GM12878 (cell line): Measurements from ENCODE around the gene OTOG. TPM values are rescaled to one million over a fixed set of nuclear protein-coding genes. Genes with fewer than 3 reads are reported as not detected.

Experiments
- ATAC-seq: fragments of 200-7000 bp; cut with Tn5 transposase; 3 replicates; pipeline ENCODE4 v1.9.1; 2020; ENCODE audit warnings: mild to moderate bottlenecking, moderate library complexity
- BruUV-seq: library from RNA; stranded (reverse); fragments of 400-500 nt; replicated peaks from 2 replicates; lab custom pipeline; 2021; lab: Mats Ljungman, UMichigan
- CTCF ChIA-PET: fragments of 300-600 bp; sonication (Branson Sonifier 250); formaldehyde crosslinking; extraction: SDS; loops from one replicate; lab custom pipeline; 2021; ENCODE audit warnings: inconsistent platforms; lab: Yijun Ruan, JAX
- POLR2A ChIA-PET: fragments of 350-600 bp; formaldehyde crosslinking; extraction: SDS; loops from one replicate; lab custom pipeline; 2021; ENCODE audit warnings: inconsistent platforms; lab: Charles Lee
- RAD21 ChIA-PET: fragments of 300-600 bp; sonication (Branson Sonifier 250); formaldehyde crosslinking; loops from one replicate; lab custom pipeline; 2023; ENCODE audit warnings: antibody characterized with exemption; ENCODE audit not compliant: unreplicated experiment; lab: Charles Lee
- SMC1A ChIA-PET: fragments of 300-600 bp; sonication (Branson Sonifier 250); formaldehyde crosslinking; loops from one replicate; lab custom pipeline; 2023; ENCODE audit not compliant: unreplicated experiment, uncharacterized antibody; lab: Charles Lee
- DNase-seq: peaks from one replicate; pipeline ENCODE4 v3.0.0-alpha.2; 2011; ENCODE audit warnings: low read depth, low spot score
- FAIRE-seq: peaks from 3 replicates; lab custom pipeline; 2011; peaks lifted over from hg19 to GRCh38; lab: Jason Lieb, UNC
- H2AFZ ChIP-seq: 2 replicates; pipeline ENCODE4 v1.6.0; 2011; ENCODE audit warnings: low read depth, low read length, control low read depth; ENCODE audit not compliant: control insufficient read depth
- H3K27ac ChIP-seq: 2 replicates; pipeline ENCODE4 v1.5.1; 2011; ENCODE audit warnings: control low read depth; ENCODE audit not compliant: control insufficient read depth, insufficient read depth
- H3K27me3 ChIP-seq, 2 experiments: replicated peaks in 1 of 2; 2 replicates each; pipeline versions ENCODE4 v1.6.0 to v1.6.1; 2011; ENCODE audit warnings: low read length in 1 of 2; ENCODE audit not compliant: control insufficient read depth in 2 of 2, insufficient read depth in 2 of 2
- H3K36me3 ChIP-seq, 2 experiments: 2 replicates each; pipeline ENCODE4 v1.5.1; 2011; ENCODE audit warnings: low read length in 1 of 2; ENCODE audit not compliant: control insufficient read depth in 2 of 2, insufficient read depth in 2 of 2
- H3K4me1 ChIP-seq: 2 replicates; pipeline ENCODE4 v1.6.1; 2011; ENCODE audit warnings: mild to moderate bottlenecking, low read length, moderate library complexity, mixed read lengths; ENCODE audit not compliant: control insufficient read depth, insufficient read depth
- H3K4me2 ChIP-seq: 2 replicates; pipeline ENCODE4 v1.6.0; 2011; ENCODE audit warnings: control low read depth; ENCODE audit not compliant: control insufficient read depth, insufficient read depth
- H3K4me3 ChIP-seq: fragments of 200-600 bp; sonication (generic); 2 replicates; pipeline ENCODE4 v1.5.1; 2016
- H3K79me2 ChIP-seq: 2 replicates; pipeline ENCODE4 v1.6.0; 2011; ENCODE audit warnings: low read length; ENCODE audit not compliant: control insufficient read depth, insufficient read depth
- H3K9ac ChIP-seq: 2 replicates; pipeline ENCODE4 v1.8.0; 2011; ENCODE audit warnings: low read length, control low read depth, mixed read lengths; ENCODE audit not compliant: control insufficient read depth, insufficient read depth
- H3K9me3 ChIP-seq: replicated peaks from 3 replicates; pipeline ENCODE4 v1.5.1; 2011; ENCODE audit warnings: mild to moderate bottlenecking, low read length; ENCODE audit not compliant: control insufficient read depth, insufficient read depth
- H4K20me1 ChIP-seq: 2 replicates; pipeline ENCODE4 v1.6.0; 2011; ENCODE audit not compliant: control insufficient read depth, insufficient read depth
- CEBPZ ChIP-seq: fragments of 150-350 bp; IDR thresholded peaks from 2 replicates; pipeline ENCODE4 v1.6.1; 2016; ENCODE audit warnings: low read depth, low read length
- PKNOX1 ChIP-seq: fragments of 450-650 bp; IDR thresholded peaks from 2 replicates; pipeline ENCODE4 v1.6.1; 2016; ENCODE audit warnings: mild to moderate bottlenecking
- POLR2AphosphoS5 ChIP-seq: IDR thresholded peaks from 2 replicates; pipeline ENCODE4 v1.6.1; 2011; ENCODE audit warnings: mild to moderate bottlenecking, low read length, inconsistent platforms
- TAF1 ChIP-seq: IDR thresholded peaks from 2 replicates; pipeline ENCODE4 v1.6.1; 2011; ENCODE audit warnings: mild to moderate bottlenecking, low read depth, low read length, borderline replicate concordance
- TCF3 ChIP-seq: IDR thresholded peaks from 2 replicates; pipeline ENCODE4 v1.6.1; 2012; ENCODE audit warnings: low read depth, mild to moderate bottlenecking, low read length, borderline replicate concordance; ENCODE audit not compliant: insufficient read depth
- WGBS: methylation state at CpG from one replicate; pipeline ENCODE4 v1.1.6; 2016; ENCODE audit warnings: low lambda C conversion rate; ENCODE audit not compliant: insufficient replicate concordance, insufficient coverage; ENCODE audit errors: missing lambda C conversion rate; 5-methylcytosine and 5-hydroxymethylcytosine counted together
- in situ Hi-C: fragments of 300-500 bp; cut with MboI; formaldehyde crosslinking; loops from 9 replicates; pipeline ENCODE4 v1.14.3; 2018; ENCODE audit warnings: mixed read lengths
- intact Hi-C: fragments of 100-400 bp; cut with micrococcal nuclease; formaldehyde crosslinking; loops from one replicate; pipeline ENCODE4 v1.14.2; 2022; ENCODE audit not compliant: unreplicated experiment
- polyA plus RNA-seq, 11 experiments: library from polyadenylated mRNA; depleted of rRNA in 4 of 11; unstranded in 6 of 11; stranded (reverse) in 5 of 11; fragments of >200 nt; fragmentation: Nextera tagmentation in 4 of 11; fragmentation: Illumina TruSeq in 1 of 11; extraction: Ambion mirVana in 4 of 11; extraction: Trizol in 1 of 11; gene quantifications; 1 replicate in 1 of 11; 2 replicates in 10 of 11; pipeline versions ENCODE4 v1.2.1 to v1.2.3, GENCODE V29; 2011 to 2016; ENCODE audit warnings: inconsistent platforms in 2 of 11, missing spikeins in 2 of 11, low read depth in 1 of 11
- total RNA-seq, 4 experiments: library from RNA; depleted of rRNA in 3 of 4; stranded (reverse); fragments of >200 nt in 3 of 4; fragmentation: Illumina TruSeq in 1 of 4; extraction: Trizol in 1 of 4; gene quantifications; 2 replicates each; pipeline versions ENCODE4 v1.2.1 to v1.2.3, GENCODE V29; 2013 to 2021

The OTOG gene
- total and polyA plus RNA-seq, 10 of the 15 experiments (the other 5 are each of a cell fraction or from before 2014, with no cell fraction given) = not detected

- no TSS peak for BruUV-seq
- SMC1A ChIA-PET = no interaction called here
- Histone ChIP-seq H3K4me2 (no peak overlapping the region), H4K20me1 (no peaks in the 10 kb centered on the region; the same call in 1 of the 2 replicates), H3K79me2 (no peaks in the 10 kb centered on the region), H3K9ac (no peak overlapping the region), H2AFZ (no peak overlapping the region), H3K36me3 (no peaks in the 10 kb centered on the region), H3K4me3 (no peak overlapping the region), H3K27me3 (no peaks in the 10 kb centered on the region; a peak in 2 of 4 replicates), H3K9me3 (no peaks in the 10 kb centered on the region), H3K27ac (no peak overlapping the region), H3K4me1 (no peaks in the 10 kb centered on the region; the same call in 1 of the 2 replicates)
- intact Hi-C loops (no loop called here), in situ Hi-C loops (no loop called here)
- DNase-seq (no peak), ATAC-seq (no peak), FAIRE-seq (no peak)
- RAD21 ChIA-PET = interaction anchor here (0.6 kb wide), 1 partner anchor 128 kb away, joined by 3 read pairs; no protein-coding TSS in a partner anchor
- POLR2A ChIA-PET = no interaction called here
- CTCF ChIA-PET = interaction anchor here (0.6 to 2.4 kb wide), 2 partner anchors 17 to 19 kb away, joined by 3 to 6 read pairs; no protein-coding TSS in a partner anchor
- WGBS = 12% methylated on average over 4 of the region's 4 CpGs
- TF ChIP-seq TAF1 = no peak
- no peak for TF ChIP-seq POLR2AphosphoS5
- TF ChIP-seq TCF3 = no peak
- TF ChIP-seq PKNOX1 = no peak
- no peak for TF ChIP-seq CEBPZ
Measured at GRCh38 chr11:17510507-17511206, 36.4 kb upstream of the OTOG start.
